ENCODE measurements around the gene NUDT1.

DNA sequence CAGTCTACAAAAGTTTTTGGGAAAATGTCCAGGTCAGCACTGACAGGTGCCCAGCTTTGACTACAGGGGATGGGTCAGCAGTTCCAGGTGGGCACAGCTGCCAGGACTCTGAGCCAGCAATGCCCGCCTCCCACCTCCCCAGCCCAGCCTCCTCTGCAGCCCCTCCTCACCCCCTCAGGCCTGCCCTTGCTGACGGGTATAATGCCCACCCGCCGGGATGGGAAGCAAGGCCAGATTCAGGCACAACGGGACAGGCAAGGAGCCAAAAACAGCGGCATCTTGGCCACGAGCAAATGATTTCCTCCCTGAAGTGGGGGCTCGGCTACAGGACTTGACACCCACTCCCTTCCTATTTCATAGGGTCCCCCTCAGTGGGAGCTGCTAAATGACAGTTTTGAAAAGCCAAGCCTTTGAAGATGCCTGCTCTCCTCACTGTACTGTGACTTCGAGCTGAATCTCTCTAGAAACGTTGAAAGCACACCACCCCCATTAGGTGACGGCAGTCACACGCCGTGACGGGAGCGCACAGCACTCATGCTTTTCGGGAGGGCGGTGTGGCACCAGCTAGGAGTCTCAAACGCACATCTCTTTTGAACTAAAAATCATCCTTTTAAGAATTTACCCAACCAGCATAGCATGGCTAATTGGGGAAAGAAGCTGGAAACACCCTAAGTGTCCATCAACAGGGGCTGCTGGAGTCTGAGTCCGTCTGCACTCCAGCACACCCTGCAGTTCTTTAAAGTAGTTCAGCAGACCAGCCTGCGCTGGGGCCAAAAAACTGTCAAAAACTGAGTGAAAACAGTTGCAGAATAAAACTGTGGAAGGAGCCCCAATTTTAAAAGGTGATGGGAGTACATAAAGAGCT, 38.9 kb upstream of the NUDT1 start:
- no peak for TF ChIP-seq EZH2phosphoT487 (IDR thresholded peaks at IDR 0.05; ENCODE audit: insufficient read depth, low read depth)
- TF ChIP-seq EZH2 (IDR thresholded peaks at IDR 0.05; ENCODE audit: insufficient read depth, poor library complexity, severe bottlenecking) = no peak
